ENCODE results near the gene AMER2.
"Not testable (repeated sequence)": the region's sequence is repeated elsewhere in the genome, so short reads cannot be mapped to it uniquely, and the experiment has no call there.

Gene AMER2

GRCh38 chr13:25180775-25181537 lies 8.9 kb upstream of the AMER2 start:
- DNase-seq = no peak

- DNase-seq = peak; percentile 14
Observed at GRCh38 chr13:25179832-25180774, 8.0 kb upstream of the AMER2 start.

GRCh38 chr13:25179011-25179410 lies 6.9 kb upstream of the AMER2 start:
- DNase-seq = no peak

- no peak for DNase-seq
Observed at GRCh38 chr13:25178070-25178469, 6.0 kb upstream of the AMER2 start.

GRCh38 chr13:25177636-25178035 lies 5.5 kb upstream of the AMER2 start:
- DNase-seq = no peak

- no peak for DNase-seq
Observed at GRCh38 chr13:25177012-25177411, 4.9 kb upstream of the AMER2 start.

GRCh38 chr13:25175431-25175830 lies 3.3 kb upstream of the AMER2 start:
- DNase-seq = no peak

- no peak for DNase-seq
Observed at GRCh38 chr13:25175026-25175425, 2.9 kb upstream of the AMER2 start.

GRCh38 chr13:25174304-25174703 lies 2.2 kb upstream of the AMER2 start:
- DNase-seq = no peak

- no peak for DNase-seq
Observed at GRCh38 chr13:25172303-25172630, 179 bp upstream of the AMER2 start.

GRCh38 chr13:25171170-25171516 lies 945 bp downstream of the AMER2 start:
- no peak for DNase-seq

- DNase-seq = no peak
Observed at GRCh38 chr13:25170554-25171111, 1.5 kb downstream of the AMER2 start.

- DNase-seq = no peak
Observed at GRCh38 chr13:25169951-25170553, 2.0 kb downstream of the AMER2 start.

- DNase-seq = no peak
Observed at GRCh38 chr13:25169356-25169755, 2.7 kb downstream of the AMER2 start.

- no peak for DNase-seq
Observed at GRCh38 chr13:25168790-25169189, 3.3 kb downstream of the AMER2 start.

- DNase-seq = no peak
Observed at GRCh38 chr13:25167382-25168174, 4.5 kb downstream of the AMER2 start.

- no peak for DNase-seq
Observed at GRCh38 chr13:25166306-25166705, 5.8 kb downstream of the AMER2 start.

GRCh38 chr13:25165663-25166062 lies 6.4 kb downstream of the AMER2 start:
- DNase-seq = no peak

- DNase-seq = not testable (repeated sequence)
Observed at GRCh38 chr13:25165163-25165562, 6.9 kb downstream of the AMER2 start.

- DNase-seq = no peak
Observed at GRCh38 chr13:25157681-25158080, 14.4 kb downstream of the AMER2 start.

GRCh38 chr13:25153736-25154135 lies 18.4 kb downstream of the AMER2 start:
- no peak for DNase-seq

- no peak for DNase-seq
Observed at GRCh38 chr13:25151626-25152195, 20.4 kb downstream of the AMER2 start.
